DND-41 (cell line): ENCODE measurements around the gene P4HB.

Experiments used
- CTCF ChIP-seq: IDR thresholded peaks from 2 replicates; pipeline ENCODE4 v1.5.1; 2012; ENCODE audit warnings: borderline replicate concordance, low read length, moderate library complexity, mild to moderate bottlenecking; ENCODE audit not compliant: poor library complexity, severe bottlenecking; ENCODE audit errors: extremely low read depth
- EZH2 ChIP-seq: IDR thresholded peaks from 3 replicates; pipeline ENCODE4 v1.6.1; 2012; ENCODE audit warnings: borderline replicate concordance, low read depth, mild to moderate bottlenecking, moderate library complexity, low read length, inconsistent platforms; ENCODE audit not compliant: severe bottlenecking

GRCh38 chr17:81805707-81806460 lies 54.5 kb downstream of the P4HB start:
- TF ChIP-seq EZH2 (no peak), CTCF (no peak)
